GM19023 (cell line): ENCODE results near the gene TENM3.

Experiments
- ATAC-seq: cut with Tn5 transposase; IDR thresholded peaks from one replicate; pipeline ENCODE4 v1.9.1; 2021; ENCODE audit warnings: mild to moderate bottlenecking, moderate library complexity; ENCODE audit not compliant: unreplicated experiment

Gene TENM3

GRCh38 chr4:182324282-182324681 is 81.1 kb downstream of the TENM3 start:
- no peak for ATAC-seq

GRCh38 chr4:182325397-182325796 is 82.2 kb downstream of the TENM3 start:
- ATAC-seq: no peak

- ATAC-seq: no peak
Measured at GRCh38 chr4:182325848-182326255, 82.7 kb downstream of the TENM3 start.

- no peak for ATAC-seq
Measured at GRCh38 chr4:182328505-182328904, 85.3 kb downstream of the TENM3 start.

- no peak for ATAC-seq
Measured at GRCh38 chr4:182337366-182337765, 94.2 kb downstream of the TENM3 start.

GRCh38 chr4:182338063-182338462 is 94.9 kb downstream of the TENM3 start:
- ATAC-seq: no peak

GRCh38 chr4:182338746-182339145 is 95.5 kb downstream of the TENM3 start:
- ATAC-seq: no peak

GRCh38 chr4:182339221-182339641 is 96.0 kb downstream of the TENM3 start:
- no peak for ATAC-seq

- ATAC-seq: no peak
Measured at GRCh38 chr4:182343453-182343852, 100.3 kb downstream of the TENM3 start.

GRCh38 chr4:182344968-182345367 is 101.8 kb downstream of the TENM3 start:
- ATAC-seq: no peak

- no peak for ATAC-seq
Measured at GRCh38 chr4:182346250-182346649, 103.0 kb downstream of the TENM3 start.

- ATAC-seq: no peak
Measured at GRCh38 chr4:182346675-182347375, 103.6 kb downstream of the TENM3 start.

GRCh38 chr4:182348779-182349326 is 105.7 kb downstream of the TENM3 start:
- ATAC-seq: no peak

- no peak for ATAC-seq
Measured at GRCh38 chr4:182350041-182350440, 106.8 kb downstream of the TENM3 start.

GRCh38 chr4:182351485-182351884 is 108.3 kb downstream of the TENM3 start:
- ATAC-seq: no peak

GRCh38 chr4:182354106-182354505 is 110.9 kb downstream of the TENM3 start:
- ATAC-seq: no peak

GRCh38 chr4:182354867-182355266 is 111.7 kb downstream of the TENM3 start:
- ATAC-seq: no peak

- ATAC-seq: no peak
Measured at GRCh38 chr4:182367153-182367552, 124.0 kb downstream of the TENM3 start.

GRCh38 chr4:182369211-182369610 is 126.0 kb downstream of the TENM3 start:
- no peak for ATAC-seq

- no peak for ATAC-seq
Measured at GRCh38 chr4:182370491-182370890, 127.3 kb downstream of the TENM3 start.

- ATAC-seq: no peak
Measured at GRCh38 chr4:182380771-182381181, 137.6 kb downstream of the TENM3 start.

- ATAC-seq: no peak
Measured at GRCh38 chr4:182382941-182383340, 139.7 kb downstream of the TENM3 start.

- ATAC-seq: no peak
Measured at GRCh38 chr4:182384631-182385091, 141.5 kb downstream of the TENM3 start.
